GM23338 (cell line): ENCODE results near the gene MFSD8.

ENCODE experiments used
- CREB1 ChIP-seq: fragments of 250-450 bp; sonication (Bioruptor Pico); IDR thresholded peaks from 2 replicates; pipeline ENCODE4 v1.5.0; 2020; ENCODE audit warnings: low read depth, mild to moderate bottlenecking, moderate library complexity
- CTCF ChIP-seq, 2 experiments: fragments of 200-600 bp in 1 of 2; sonication (generic) in 1 of 2; conservative IDR thresholded peaks; 2 replicates each; pipeline versions ENCODE4 v1.5.1 to v1.6.1; 2016 to 2017; ENCODE audit warnings: antibody characterized with exemption in 2 of 2, low read depth in 2 of 2, mild to moderate bottlenecking in 2 of 2, moderate library complexity in 1 of 2
- EZH2 ChIP-seq: fragments of 200-600 bp; sonication (generic); IDR thresholded peaks from one replicate; pipeline ENCODE4 v1.8.0; 2017; ENCODE audit warnings: antibody characterized with exemption, mild to moderate bottlenecking, low read depth; ENCODE audit not compliant: unreplicated experiment
- EZH2phosphoT487 ChIP-seq: fragments of 200-600 bp; sonication (generic); IDR thresholded peaks from one replicate; pipeline ENCODE4 v1.8.1; 2018; ENCODE audit warnings: antibody characterized with exemption; ENCODE audit not compliant: unreplicated experiment
- JUNB ChIP-seq: IDR thresholded peaks from one replicate; pipeline ENCODE4 v1.6.1; 2016; ENCODE audit warnings: antibody characterized with exemption; ENCODE audit not compliant: unreplicated experiment
- POLR2AphosphoS5 ChIP-seq: IDR thresholded peaks from 2 replicates; pipeline ENCODE4 v1.6.1; 2016; ENCODE audit warnings: antibody characterized with exemption, low read depth
- REST ChIP-seq: IDR thresholded peaks from one replicate; pipeline ENCODE4 v1.6.1; 2018; ENCODE audit warnings: antibody characterized with exemption; ENCODE audit not compliant: unreplicated experiment
- TF ChIP-seq, protein P1 (sequence below): fragments of 250-450 bp; sonication (Bioruptor Pico); IDR thresholded peaks from 2 replicates; pipeline ENCODE4 v1.5.0; 2020; ENCODE audit warnings: mild to moderate bottlenecking, moderate library complexity
- TF ChIP-seq, protein P2 (sequence below): IDR thresholded peaks from 2 replicates; pipeline ENCODE4 v1.6.1; 2016; ENCODE audit warnings: antibody characterized with exemption

DNA sequence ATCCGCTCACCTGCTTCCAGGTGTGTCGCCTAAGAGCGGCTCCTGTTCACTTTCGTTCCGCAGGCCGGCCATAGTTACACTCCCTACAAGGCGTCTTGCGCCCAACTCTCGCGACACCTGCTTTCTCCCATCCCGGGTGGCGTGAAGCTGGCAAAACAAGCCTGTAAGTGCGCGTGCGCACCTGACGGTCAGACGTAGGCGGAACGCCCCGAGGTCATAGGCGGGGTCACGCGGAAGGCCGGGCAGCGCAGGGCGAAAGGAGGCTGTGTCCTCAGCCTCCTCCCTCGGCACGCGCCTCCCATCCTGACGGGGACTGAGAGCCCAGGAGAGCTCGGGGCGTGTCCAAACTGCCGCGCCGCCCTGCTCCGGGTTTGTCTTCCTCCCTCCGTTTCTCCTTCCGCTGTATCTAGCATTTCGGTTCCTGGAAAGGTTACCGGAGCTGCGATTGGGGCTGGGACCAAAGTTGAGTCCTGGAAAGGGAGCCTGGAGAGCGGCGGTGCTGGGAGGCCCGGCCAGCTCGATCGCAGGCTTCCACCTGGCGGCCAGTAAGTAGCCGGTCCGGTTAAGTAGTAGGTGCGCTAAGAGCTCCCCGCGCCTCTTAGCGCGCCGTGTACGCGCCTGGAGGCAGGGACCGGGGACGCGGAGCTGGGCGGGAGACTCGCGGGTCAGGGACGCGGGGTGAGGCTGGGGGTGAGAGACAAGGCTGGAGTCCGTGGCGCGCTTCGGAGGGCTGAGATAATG, at the start of gene MFSD8, which contains the start of gene ABHD18:
- TF ChIP-seq CTCF (conservative IDR thresholded peaks at IDR 0.05; ENCODE audit: low read depth in 2 of 2) (peak; percentile 36 to 46; a peak in 3 of 4 replicates), EZH2 (no peak), CREB1 (CRISPR knock-in tag) (peak; percentile 80), REST (no peak), POLR2AphosphoS5 (peak; percentile 90), JUNB (no peak), EZH2phosphoT487 (no peak)
- TF ChIP-seq, protein P1, sequence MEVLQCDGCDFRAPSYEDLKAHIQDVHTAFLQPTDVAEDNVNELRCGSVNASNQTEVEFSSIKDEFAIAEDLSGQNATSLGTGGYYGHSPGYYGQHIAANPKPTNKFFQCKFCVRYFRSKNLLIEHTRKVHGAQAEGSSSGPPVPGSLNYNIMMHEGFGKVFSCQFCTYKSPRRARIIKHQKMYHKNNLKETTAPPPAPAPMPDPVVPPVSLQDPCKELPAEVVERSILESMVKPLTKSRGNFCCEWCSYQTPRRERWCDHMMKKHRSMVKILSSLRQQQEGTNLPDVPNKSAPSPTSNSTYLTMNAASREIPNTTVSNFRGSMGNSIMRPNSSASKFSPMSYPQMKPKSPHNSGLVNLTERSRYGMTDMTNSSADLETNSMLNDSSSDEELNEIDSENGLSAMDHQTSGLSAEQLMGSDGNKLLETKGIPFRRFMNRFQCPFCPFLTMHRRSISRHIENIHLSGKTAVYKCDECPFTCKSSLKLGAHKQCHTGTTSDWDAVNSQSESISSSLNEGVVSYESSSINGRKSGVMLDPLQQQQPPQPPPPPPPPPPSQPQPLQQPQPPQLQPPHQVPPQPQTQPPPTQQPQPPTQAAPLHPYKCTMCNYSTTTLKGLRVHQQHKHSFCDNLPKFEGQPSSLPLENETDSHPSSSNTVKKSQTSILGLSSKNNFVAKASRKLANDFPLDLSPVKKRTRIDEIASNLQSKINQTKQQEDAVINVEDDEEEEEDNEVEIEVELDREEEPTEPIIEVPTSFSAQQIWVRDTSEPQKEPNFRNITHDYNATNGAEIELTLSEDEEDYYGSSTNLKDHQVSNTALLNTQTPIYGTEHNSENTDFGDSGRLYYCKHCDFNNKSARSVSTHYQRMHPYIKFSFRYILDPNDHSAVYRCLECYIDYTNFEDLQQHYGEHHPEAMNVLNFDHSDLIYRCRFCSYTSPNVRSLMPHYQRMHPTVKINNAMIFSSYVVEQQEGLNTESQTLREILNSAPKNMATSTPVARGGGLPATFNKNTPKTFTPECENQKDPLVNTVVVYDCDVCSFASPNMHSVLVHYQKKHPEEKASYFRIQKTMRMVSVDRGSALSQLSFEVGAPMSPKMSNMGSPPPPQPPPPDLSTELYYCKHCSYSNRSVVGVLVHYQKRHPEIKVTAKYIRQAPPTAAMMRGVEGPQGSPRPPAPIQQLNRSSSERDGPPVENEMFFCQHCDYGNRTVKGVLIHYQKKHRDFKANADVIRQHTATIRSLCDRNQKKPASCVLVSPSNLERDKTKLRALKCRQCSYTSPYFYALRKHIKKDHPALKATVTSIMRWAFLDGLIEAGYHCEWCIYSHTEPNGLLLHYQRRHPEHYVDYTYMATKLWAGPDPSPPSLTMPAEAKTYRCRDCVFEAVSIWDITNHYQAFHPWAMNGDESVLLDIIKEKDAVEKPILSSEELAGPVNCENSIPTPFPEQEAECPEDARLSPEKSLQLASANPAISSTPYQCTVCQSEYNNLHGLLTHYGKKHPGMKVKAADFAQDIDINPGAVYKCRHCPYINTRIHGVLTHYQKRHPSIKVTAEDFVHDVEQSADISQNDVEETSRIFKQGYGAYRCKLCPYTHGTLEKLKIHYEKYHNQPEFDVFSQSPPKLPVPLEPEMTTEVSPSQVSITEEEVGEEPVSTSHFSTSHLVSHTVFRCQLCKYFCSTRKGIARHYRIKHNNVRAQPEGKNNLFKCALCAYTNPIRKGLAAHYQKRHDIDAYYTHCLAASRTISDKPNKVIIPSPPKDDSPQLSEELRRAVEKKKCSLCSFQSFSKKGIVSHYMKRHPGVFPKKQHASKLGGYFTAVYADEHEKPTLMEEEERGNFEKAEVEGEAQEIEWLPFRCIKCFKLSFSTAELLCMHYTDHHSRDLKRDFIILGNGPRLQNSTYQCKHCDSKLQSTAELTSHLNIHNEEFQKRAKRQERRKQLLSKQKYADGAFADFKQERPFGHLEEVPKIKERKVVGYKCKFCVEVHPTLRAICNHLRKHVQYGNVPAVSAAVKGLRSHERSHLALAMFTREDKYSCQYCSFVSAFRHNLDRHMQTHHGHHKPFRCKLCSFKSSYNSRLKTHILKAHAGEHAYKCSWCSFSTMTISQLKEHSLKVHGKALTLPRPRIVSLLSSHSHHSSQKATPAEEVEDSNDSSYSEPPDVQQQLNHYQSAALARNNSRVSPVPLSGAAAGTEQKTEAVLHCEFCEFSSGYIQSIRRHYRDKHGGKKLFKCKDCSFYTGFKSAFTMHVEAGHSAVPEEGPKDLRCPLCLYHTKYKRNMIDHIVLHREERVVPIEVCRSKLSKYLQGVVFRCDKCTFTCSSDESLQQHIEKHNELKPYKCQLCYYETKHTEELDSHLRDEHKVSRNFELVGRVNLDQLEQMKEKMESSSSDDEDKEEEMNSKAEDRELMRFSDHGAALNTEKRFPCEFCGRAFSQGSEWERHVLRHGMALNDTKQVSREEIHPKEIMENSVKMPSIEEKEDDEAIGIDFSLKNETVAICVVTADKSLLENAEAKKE (CRISPR knock-in tag) = no peak
- TF ChIP-seq, protein P2, sequence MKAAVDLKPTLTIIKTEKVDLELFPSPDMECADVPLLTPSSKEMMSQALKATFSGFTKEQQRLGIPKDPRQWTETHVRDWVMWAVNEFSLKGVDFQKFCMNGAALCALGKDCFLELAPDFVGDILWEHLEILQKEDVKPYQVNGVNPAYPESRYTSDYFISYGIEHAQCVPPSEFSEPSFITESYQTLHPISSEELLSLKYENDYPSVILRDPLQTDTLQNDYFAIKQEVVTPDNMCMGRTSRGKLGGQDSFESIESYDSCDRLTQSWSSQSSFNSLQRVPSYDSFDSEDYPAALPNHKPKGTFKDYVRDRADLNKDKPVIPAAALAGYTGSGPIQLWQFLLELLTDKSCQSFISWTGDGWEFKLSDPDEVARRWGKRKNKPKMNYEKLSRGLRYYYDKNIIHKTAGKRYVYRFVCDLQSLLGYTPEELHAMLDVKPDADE = no peak
